Activated naive CD4-positive, alpha-beta T cell treated with anti-CD3 and anti-CD28 coated beads for 36 hours (primary cell): ENCODE measurements around the gene CLIP2. TPM values are rescaled to one million over a fixed set of nuclear protein-coding genes. Genes with fewer than 3 reads are reported as not detected.
A peak's percentile ranks its signal among the peaks of the same experiment; 100 is the strongest.
"Not testable (repeated sequence)": the region's sequence is repeated elsewhere in the genome, so short reads cannot be mapped to it uniquely, and the experiment has no call there.

Experiments used
- CTCF ChIA-PET: fragments of 350-600 bp; sonication (Branson Sonifier 250); formaldehyde crosslinking; loops from one replicate; lab custom pipeline; 2021; ENCODE audit warnings: antibody characterized with exemption; lab: Charles Lee
- DNase-seq: peaks from one replicate; pipeline ENCODE4 v3.0.0-alpha.2; 2020
- H3K27ac Mint-ChIP-seq: one replicate; pipeline ENCODE4 v1.8.0; 2021; ENCODE audit warnings: mild to moderate bottlenecking, mixed read lengths
- H3K27me3 Mint-ChIP-seq: one replicate; pipeline ENCODE4 v1.8.0; 2021; ENCODE audit warnings: low read depth, mixed read lengths
- H3K36me3 Mint-ChIP-seq: one replicate; pipeline ENCODE4 v1.8.0; 2021; ENCODE audit warnings: low read depth, mixed read lengths
- H3K4me1 Mint-ChIP-seq: one replicate; pipeline ENCODE4 v1.8.0; 2021; ENCODE audit warnings: low read depth, mixed read lengths
- H3K4me3 Mint-ChIP-seq: one replicate; pipeline ENCODE4 v1.8.0; 2021; ENCODE audit warnings: mild to moderate bottlenecking, moderate library complexity, mixed read lengths
- H3K9me3 Mint-ChIP-seq: one replicate; pipeline ENCODE4 v1.8.0; 2021; ENCODE audit warnings: mixed read lengths
- intact Hi-C: fragments of 100-400 bp; cut with micrococcal nuclease; formaldehyde crosslinking; loops from one replicate; pipeline ENCODE4 v1.15.1; 2023
- total RNA-seq, 2 experiments: library from RNA; stranded (reverse); gene quantifications; one replicate each; pipeline ENCODE4 v1.2.3, GENCODE V29; 2021

Gene CLIP2
- total RNA-seq, result 1 to 10 TPM; 1.2 to 1.6 TPM

- peak; percentile 74 for DNase-seq
- intact Hi-C loops, result loop anchor here (1.0 kb wide), 1 partner anchor 19 kb away; no protein-coding TSS in a partner anchor
- H3K36me3 Mint-ChIP-seq, result no peaks in the 10 kb centered on the region
- H3K4me3 Mint-ChIP-seq, result peak within 1 kb of the TSS; percentile 73
- H3K4me1 Mint-ChIP-seq, result peaks cover 11% of the 10 kb centered on the region
- H3K9me3 Mint-ChIP-seq, result no peaks in the 10 kb centered on the region
- CTCF ChIA-PET, result interaction anchor here (1.3 to 2.1 kb wide), 3 partner anchors 18 to 112 kb away, joined by 3 to 7 read pairs (median 4); no protein-coding TSS in a partner anchor
- peaks cover 12% of the 10 kb centered on the region for H3K27me3 Mint-ChIP-seq
- no peak within 1 kb of the TSS for H3K27ac Mint-ChIP-seq
These were observed at the start of gene CLIP2 for GRCh38 chr7:74289018-74289658. Gene CLIP2 (plus strand): TSS chr7:74289407. CDS start chr7:74317547, 28,140 bp downstream.

GRCh38 chr7:74240482-74240881 is 48.7 kb upstream of the CLIP2 start:
- H3K27ac Mint-ChIP-seq, result no peak overlapping the region
- H3K4me3 Mint-ChIP-seq, result no peak overlapping the region
- no peaks in the 10 kb centered on the region for H3K9me3 Mint-ChIP-seq
- CTCF ChIA-PET, result interaction anchor here (2.0 kb wide), 1 partner anchor 34 kb away, joined by 9 read pairs; no protein-coding TSS in a partner anchor
- H3K27me3 Mint-ChIP-seq, result no peaks in the 10 kb centered on the region
- DNase-seq, result no peak
- H3K36me3 Mint-ChIP-seq, result peaks cover 34% of the 10 kb centered on the region
- intact Hi-C loops, result no loop called here
- no peaks in the 10 kb centered on the region for H3K4me1 Mint-ChIP-seq

GRCh38 chr7:74242122-74242443 is 47.1 kb upstream of the CLIP2 start:
- Mint-ChIP-seq H3K27me3 (no peaks in the 10 kb centered on the region), H3K4me1 (no peaks in the 10 kb centered on the region), H3K9me3 (no peaks in the 10 kb centered on the region), H3K36me3 (peaks cover 34% of the 10 kb centered on the region), H3K27ac (no peak overlapping the region), H3K4me3 (no peak overlapping the region)
- no peak for DNase-seq
- CTCF ChIA-PET, result interaction anchor here (1.4 to 2.0 kb wide), 2 partner anchors 35 to 159 kb away, joined by 4 to 9 read pairs; no protein-coding TSS in a partner anchor
- intact Hi-C loops, result no loop called here

GRCh38 chr7:74246497-74246896 is 42.7 kb upstream of the CLIP2 start:
- intact Hi-C loops, result no loop called here
- CTCF ChIA-PET, result no interaction called here
- Mint-ChIP-seq H3K9me3 (no peaks in the 10 kb centered on the region), H3K4me1 (peaks cover 4% of the 10 kb centered on the region), H3K4me3 (no peak overlapping the region), H3K27me3 (no peaks in the 10 kb centered on the region), H3K27ac (no peak overlapping the region), H3K36me3 (peaks cover 48% of the 10 kb centered on the region)
- no peak for DNase-seq

GRCh38 chr7:74248156-74248555 is 41.1 kb upstream of the CLIP2 start:
- H3K36me3 Mint-ChIP-seq, result peaks cover 49% of the 10 kb centered on the region
- intact Hi-C loops, result no loop called here

DNA sequence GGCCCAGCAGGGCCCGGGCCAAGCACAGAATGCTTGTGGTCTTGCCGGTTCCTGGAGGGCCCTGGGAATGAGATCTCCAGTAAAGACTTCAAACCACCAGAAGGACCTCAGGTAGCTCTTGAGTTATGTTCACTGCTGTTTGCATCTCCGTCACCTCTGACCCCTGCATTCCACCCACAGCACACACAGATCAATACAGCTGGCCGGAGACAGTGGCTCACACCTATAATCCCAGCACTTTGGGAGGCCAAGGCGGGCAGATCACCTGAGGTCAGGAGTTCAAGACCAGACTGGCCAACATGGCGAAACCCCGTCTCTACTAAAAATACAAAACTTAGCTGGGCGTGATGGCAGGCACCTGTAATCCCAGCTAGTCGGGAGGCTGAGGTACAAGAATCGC is 40.1 kb upstream of the CLIP2 start:
- H3K9me3 Mint-ChIP-seq, H3K27ac Mint-ChIP-seq, H3K4me3 Mint-ChIP-seq, DNase-seq, intact Hi-C loops, CTCF ChIA-PET, H3K27me3 Mint-ChIP-seq: not testable (repeated sequence)
- Mint-ChIP-seq H3K36me3 (peaks cover 45% of the 10 kb centered on the region), H3K4me1 (peaks cover 13% of the 10 kb centered on the region)

More at GRCh38 chr7:74248156-74248555, 41.1 kb upstream of the CLIP2 start:
- no peak overlapping the region for H3K27ac Mint-ChIP-seq
- H3K4me1 Mint-ChIP-seq, result peaks cover 12% of the 10 kb centered on the region
- no peaks in the 10 kb centered on the region for H3K27me3 Mint-ChIP-seq
- CTCF ChIA-PET, result no interaction called here
- H3K9me3 Mint-ChIP-seq, result no peaks in the 10 kb centered on the region
- H3K4me3 Mint-ChIP-seq, result no peak overlapping the region
- DNase-seq, result no peak

DNA sequence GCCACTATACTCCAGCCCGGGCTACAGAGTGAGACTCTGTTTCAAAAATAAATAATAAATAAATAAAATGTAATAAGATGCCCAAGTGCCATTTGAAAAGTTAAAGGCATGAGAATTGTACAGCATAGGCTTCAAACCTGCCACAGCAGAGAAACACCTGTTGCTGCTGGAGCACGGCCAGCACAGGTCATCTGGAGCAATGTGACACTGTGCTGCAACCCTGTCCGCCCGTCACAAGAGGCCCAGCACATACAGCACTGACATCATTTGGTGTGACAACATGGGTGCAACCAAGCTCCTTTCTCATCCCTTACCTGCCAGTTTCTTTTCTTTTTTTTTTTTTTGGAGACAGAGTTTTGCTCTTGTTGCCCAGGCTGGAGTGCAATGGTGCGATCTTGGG is 36.3 kb upstream of the CLIP2 start:
- Mint-ChIP-seq H3K4me1 (peaks cover 20% of the 10 kb centered on the region), H3K27ac (no peak overlapping the region), H3K27me3 (no peaks in the 10 kb centered on the region), H3K9me3 (no peaks in the 10 kb centered on the region), H3K36me3 (peaks cover 36% of the 10 kb centered on the region), H3K4me3 (peak overlapping the region; percentile 95)
- CTCF ChIA-PET, result interaction anchor here (1.2 to 2.0 kb wide), 3 partner anchors 30 to 148 kb away, joined by 3 to 8 read pairs (median 6); no protein-coding TSS in a partner anchor
- no peak for DNase-seq
- intact Hi-C loops, result loop anchor here (5.0 kb wide), 2 partner anchors 404 to 731 kb away; partner anchors contain the start of genes BAZ1B and GTF2I

DNA sequence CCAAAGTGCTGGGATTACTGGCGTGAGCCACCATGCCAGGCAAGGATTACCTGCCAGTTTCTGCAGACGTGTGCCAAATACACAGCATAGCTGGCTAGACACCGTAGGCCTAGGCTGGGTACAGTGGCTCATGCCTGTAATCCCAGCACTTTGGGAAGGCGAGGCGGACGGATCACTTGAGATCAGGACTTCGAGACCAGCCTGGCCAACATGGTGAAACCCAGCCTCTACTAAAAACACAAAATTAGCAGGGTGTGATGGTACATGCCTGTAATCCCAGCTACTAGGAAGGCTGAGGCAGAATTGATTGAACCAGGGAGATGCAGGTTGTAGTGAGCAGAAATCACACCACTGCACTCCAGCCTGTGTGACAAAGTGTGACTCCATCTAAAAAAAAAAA is 35.9 kb upstream of the CLIP2 start:
- Mint-ChIP-seq H3K36me3 (peaks cover 33% of the 10 kb centered on the region), H3K4me1 (peaks cover 20% of the 10 kb centered on the region), H3K27me3 (no peaks in the 10 kb centered on the region), H3K4me3 (peak overlapping the region; percentile 95), H3K27ac (peak overlapping the region; percentile 95), H3K9me3 (no peaks in the 10 kb centered on the region)
- CTCF ChIA-PET, result interaction anchor here (1.2 to 2.0 kb wide), 2 partner anchors 30 to 147 kb away, joined by 3 to 8 read pairs; no protein-coding TSS in a partner anchor
- intact Hi-C loops, result loop anchor here (5.0 kb wide), 2 partner anchors 404 to 731 kb away; partner anchors contain the start of genes BAZ1B and GTF2I
- DNase-seq, result peak; percentile 21

DNA sequence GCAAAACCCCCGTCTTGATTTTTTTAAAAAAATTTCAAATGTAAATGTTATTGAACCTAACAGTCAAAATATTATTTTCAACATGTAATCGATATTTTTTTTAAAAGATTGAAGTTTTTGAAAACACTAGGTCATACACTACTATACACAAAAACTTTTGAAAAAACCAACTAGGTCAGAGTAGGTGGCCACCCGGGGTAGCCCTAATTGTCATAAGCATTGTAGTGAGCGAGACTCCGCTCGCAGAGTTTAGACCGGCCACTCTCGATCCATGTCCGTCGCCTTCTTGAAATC is 35.4 kb upstream of the CLIP2 start:
- H3K4me3 Mint-ChIP-seq, result peak overlapping the region; percentile 95
- peaks cover 30% of the 10 kb centered on the region for H3K36me3 Mint-ChIP-seq
- no peak for DNase-seq
- no peaks in the 10 kb centered on the region for H3K9me3 Mint-ChIP-seq
- peak overlapping the region; percentile 95 for H3K27ac Mint-ChIP-seq
- H3K4me1 Mint-ChIP-seq, result peaks cover 20% of the 10 kb centered on the region
- intact Hi-C loops, result loop anchor here (1.0 to 5.0 kb wide), 8 partner anchors 17 to 731 kb away; partner anchors contain the start of genes BAZ1B, EIF4H, GTF2I and LAT2
- H3K27me3 Mint-ChIP-seq, result no peaks in the 10 kb centered on the region
- CTCF ChIA-PET, result interaction anchor here (2.0 kb wide), 1 partner anchor 147 kb away, joined by 8 read pairs; no protein-coding TSS in a partner anchor

DNA sequence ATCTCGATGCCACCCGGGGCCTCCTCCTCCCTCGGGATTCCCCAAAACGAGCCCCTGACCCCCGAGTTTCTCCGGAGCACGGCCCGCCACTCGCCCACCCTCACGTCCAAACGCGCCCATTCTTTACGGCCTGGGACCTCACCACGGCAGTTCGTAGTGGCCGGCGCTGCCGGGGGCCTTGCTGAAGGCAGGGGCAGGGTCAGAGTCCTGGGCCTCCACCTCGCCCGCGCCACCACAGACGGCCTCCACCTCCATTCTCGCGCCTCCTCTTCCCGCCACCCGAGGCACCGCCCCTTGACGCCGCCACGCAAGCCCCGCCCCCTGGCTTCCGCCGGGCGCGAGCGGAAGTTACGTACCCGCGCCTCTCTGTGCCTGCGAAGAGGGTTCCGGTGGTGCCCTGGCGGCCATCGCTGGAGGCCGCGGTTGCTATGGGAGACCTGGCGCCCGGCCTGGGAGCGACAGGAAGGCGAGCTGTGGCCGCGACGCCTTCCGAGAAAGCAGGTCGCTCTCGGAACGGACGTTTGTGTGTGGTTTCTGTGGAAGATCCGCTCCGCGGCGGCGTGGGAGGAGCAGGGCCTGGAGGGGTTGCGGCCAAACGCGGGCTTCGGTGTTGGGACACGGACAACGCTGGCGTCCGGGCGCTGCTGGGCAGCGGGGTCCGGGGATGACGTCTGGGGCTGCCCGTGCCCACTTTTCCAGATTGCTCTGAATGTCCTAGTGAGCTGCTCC is 34.9 kb upstream of the CLIP2 start, which contains the start of gene RFC2:
Gene RFC2, minus strand, starts transcription at position 271 of the 729 bp plus-strand sequence. Its CDS starts 16 bp downstream, at position 255.
- CTCF ChIA-PET, result no interaction called here
- Mint-ChIP-seq H3K27me3 (no peaks in the 10 kb centered on the region), H3K36me3 (peaks cover 26% of the 10 kb centered on the region), H3K9me3 (no peaks in the 10 kb centered on the region), H3K4me3 (peak within 1 kb of the TSS; percentile 95), H3K27ac (peak within 1 kb of the TSS; percentile 95), H3K4me1 (peaks cover 20% of the 10 kb centered on the region)
- intact Hi-C loops, result loop anchor here (1.0 to 5.0 kb wide), 8 partner anchors 16 to 732 kb away; partner anchors contain the start of genes BAZ1B, EIF4H, GTF2I and LAT2
- peak; percentile 97 for DNase-seq

GRCh38 chr7:74254858-74255379 is 34.3 kb upstream of the CLIP2 start:
- Mint-ChIP-seq H3K27me3 (no peaks in the 10 kb centered on the region), H3K4me3 (peak overlapping the region; percentile 95)
- no peak for DNase-seq

DNA sequence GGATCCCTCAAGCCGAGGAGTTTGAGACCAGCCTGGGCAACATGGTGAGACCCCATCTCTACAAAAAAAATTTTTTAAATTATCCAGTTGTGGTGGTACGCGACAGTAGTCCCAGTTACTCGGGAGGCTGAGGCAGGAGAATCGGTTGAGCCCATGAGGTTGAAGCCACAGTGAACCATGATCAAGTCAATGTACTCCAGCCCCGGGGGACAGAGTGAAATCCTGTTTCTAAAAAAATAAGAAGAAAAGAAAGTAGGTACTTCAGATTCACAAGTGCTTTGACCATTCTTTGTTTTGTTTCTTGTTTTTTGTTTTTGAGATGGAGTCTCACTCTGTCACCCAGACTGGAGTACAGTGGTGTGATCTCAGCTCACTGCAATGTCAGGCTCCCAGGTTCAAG is 33.7 kb upstream of the CLIP2 start:
- peaks cover 18% of the 10 kb centered on the region for H3K36me3 Mint-ChIP-seq
- peak overlapping the region; percentile 95 for H3K4me3 Mint-ChIP-seq
- H3K27me3 Mint-ChIP-seq, DNase-seq, H3K9me3 Mint-ChIP-seq, H3K27ac Mint-ChIP-seq, intact Hi-C loops: not testable (repeated sequence)
- CTCF ChIA-PET, result interaction anchor here (0.6 to 1.4 kb wide), 3 partner anchors 13 to 145 kb away, joined by 3 to 5 read pairs (median 3); no protein-coding TSS in a partner anchor
- H3K4me1 Mint-ChIP-seq, result peaks cover 15% of the 10 kb centered on the region

More at GRCh38 chr7:74254858-74255379, 34.3 kb upstream of the CLIP2 start:
- peaks cover 15% of the 10 kb centered on the region for H3K4me1 Mint-ChIP-seq
- intact Hi-C loops, result loop anchor here (1.0 to 5.0 kb wide), 8 partner anchors 15 to 733 kb away; partner anchors contain the start of genes BAZ1B, EIF4H, GTF2I and LAT2
- peaks cover 21% of the 10 kb centered on the region for H3K36me3 Mint-ChIP-seq
- CTCF ChIA-PET, result interaction anchor here (0.6 kb wide), 1 partner anchor 146 kb away, joined by 3 read pairs; no protein-coding TSS in a partner anchor
- H3K27ac Mint-ChIP-seq, result peak overlapping the region; percentile 95
- no peaks in the 10 kb centered on the region for H3K9me3 Mint-ChIP-seq
